A549 (cell line): Measurements from ENCODE around the gene CDHR1. TPM values are rescaled to one million over a fixed set of nuclear protein-coding genes. Genes with fewer than 3 reads are reported as not detected.

Experiments used
- ATAC-seq, 2 experiments: fragments of 200-7000 bp in 1 of 2; fragments of >200 bp in 1 of 2; cut with Nextera tagmentation in 1 of 2; cut with Tn5 transposase in 1 of 2; 3 replicates each; pipeline versions ENCODE4 v1.8.0 to v1.9.1; 2018 to 2020; ENCODE audit warnings: mild to moderate bottlenecking in 1 of 2, moderate library complexity in 1 of 2
- CTCF ChIA-PET: fragments of 300-600 bp; sonication (Branson Sonifier 250); formaldehyde crosslinking; extraction: SDS; loops from one replicate; lab custom pipeline; 2021; ENCODE audit warnings: antibody characterized with exemption, inconsistent platforms; lab: Yijun Ruan, JAX
- POLR2A ChIA-PET: fragments of 350-600 bp; formaldehyde crosslinking; extraction: SDS; loops from one replicate; lab custom pipeline; 2021; ENCODE audit warnings: antibody characterized with exemption, inconsistent platforms; lab: Yijun Ruan, JAX
- DNase-seq, 2 experiments: peaks; one replicate each; pipeline versions ENCODE4 v3.0.0 to v3.0.0-alpha.2; 2011 to 2016; ENCODE audit warnings: low read depth in 1 of 2, low spot score in 1 of 2
- FAIRE-seq: peaks from 2 replicates; lab custom pipeline; 2011; peaks lifted over from hg19 to GRCh38; lab: Jason Lieb, UNC
- H3K27ac ChIP-seq, 2 experiments: fragments of >200 bp; sonication (Bioruptor Twin); formaldehyde crosslinking; 3 replicates each; pipeline ENCODE4 v1.5.1; 2016 to 2017
- H3K4me1 ChIP-seq: fragments of >200 bp; sonication (Bioruptor Twin); formaldehyde crosslinking; 3 replicates; pipeline ENCODE4 v1.6.1; 2016
- H3K4me2 ChIP-seq: fragments of >200 bp; sonication (Bioruptor Twin); formaldehyde crosslinking; 3 replicates; pipeline ENCODE4 v1.6.1; 2016
- H3K4me3 ChIP-seq: fragments of >200 bp; sonication (Bioruptor Twin); formaldehyde crosslinking; 3 replicates; pipeline ENCODE4 v1.5.1; 2016
- H3K9me3 ChIP-seq: fragments of >200 bp; sonication (Bioruptor Twin); formaldehyde crosslinking; 3 replicates; pipeline ENCODE4 v1.6.1; 2016
- CBX2 ChIP-seq: fragments of 200-600 bp; sonication (generic); IDR thresholded peaks from 2 replicates; pipeline ENCODE4 v1.6.1; 2016; ENCODE audit warnings: low read depth, mild to moderate bottlenecking, borderline replicate concordance
- CBX8 ChIP-seq: fragments of 200-600 bp; sonication (generic); IDR thresholded peaks from 2 replicates; pipeline ENCODE4 v1.6.1; 2016
- CHD4 ChIP-seq: fragments of 200-600 bp; sonication (generic); IDR thresholded peaks from 2 replicates; pipeline ENCODE4 v1.6.1; 2016; ENCODE audit warnings: antibody characterized with exemption, mild to moderate bottlenecking, borderline replicate concordance
- ESRRA ChIP-seq: fragments of 150-350 bp; IDR thresholded peaks from 2 replicates; pipeline ENCODE4 v1.6.1; 2014; ENCODE audit warnings: mild to moderate bottlenecking, low read length, borderline replicate concordance
- FOSB ChIP-seq: fragments of 250-450 bp; sonication (Bioruptor Pico); IDR thresholded peaks from 2 replicates; pipeline ENCODE4 v1.5.0; 2020; ENCODE audit warnings: mild to moderate bottlenecking, moderate library complexity
- FOXS1 ChIP-seq: fragments of 250-450 bp; sonication (Bioruptor Pico); IDR thresholded peaks from 2 replicates; pipeline ENCODE4 v1.5.0; 2020; ENCODE audit warnings: mild to moderate bottlenecking, moderate library complexity
- GATA3 ChIP-seq: IDR thresholded peaks from 2 replicates; pipeline ENCODE4 v1.6.1; 2012; ENCODE audit warnings: borderline replicate concordance
- HDAC2 ChIP-seq: fragments of 200-600 bp; sonication (generic); IDR thresholded peaks from 2 replicates; pipeline ENCODE4 v1.6.1; 2016
- HOXA7 ChIP-seq: fragments of 250-450 bp; sonication (Bioruptor Pico); IDR thresholded peaks from 2 replicates; pipeline ENCODE4 v1.5.0; 2020; ENCODE audit warnings: mild to moderate bottlenecking, moderate library complexity
- HOXB5 ChIP-seq: fragments of 250-450 bp; sonication (Bioruptor Pico); IDR thresholded peaks from 2 replicates; pipeline ENCODE4 v1.5.0; 2020; ENCODE audit warnings: mild to moderate bottlenecking, moderate library complexity
- JUNB ChIP-seq: fragments of >200 bp; sonication (Bioruptor Twin); formaldehyde crosslinking; IDR thresholded peaks from 2 replicates; pipeline ENCODE4 v1.6.1; 2016
- MYC ChIP-seq: IDR thresholded peaks from 2 replicates; pipeline ENCODE4 v1.6.1; 2012; ENCODE audit warnings: mild to moderate bottlenecking, inconsistent platforms, low read length, improper control_type of control experiment, borderline replicate concordance
- NFE2L2 ChIP-seq: fragments of 150-350 bp; conservative IDR thresholded peaks from 2 replicates; pipeline ENCODE4 v1.6.1; 2014; ENCODE audit warnings: low read length
- NPAS2 ChIP-seq: fragments of 250-450 bp; sonication (Bioruptor Pico); IDR thresholded peaks from 2 replicates; pipeline ENCODE4 v1.8.0; 2022; ENCODE audit warnings: mild to moderate bottlenecking, moderate library complexity, borderline replicate concordance
- PHF8 ChIP-seq: fragments of 200-600 bp; sonication (generic); IDR thresholded peaks from 2 replicates; pipeline ENCODE4 v1.6.1; 2016; ENCODE audit warnings: low read depth, mild to moderate bottlenecking, antibody characterized with exemption, moderate library complexity, borderline replicate concordance
- RCOR1 ChIP-seq: fragments of 150-350 bp; IDR thresholded peaks from 2 replicates; pipeline ENCODE4 v1.6.1; 2014; ENCODE audit warnings: antibody characterized with exemption, low read length, low read depth
- SREBF2 ChIP-seq: fragments of 450-650 bp; IDR thresholded peaks from 2 replicates; pipeline ENCODE4 v1.6.1; 2014; ENCODE audit warnings: mild to moderate bottlenecking, moderate library complexity
- TFCP2L1 ChIP-seq: fragments of 250-450 bp; sonication (Bioruptor Pico); IDR thresholded peaks from 2 replicates; pipeline ENCODE4 v1.5.0; 2021; ENCODE audit warnings: mild to moderate bottlenecking
- ZC3H11A ChIP-seq: fragments of 450-650 bp; IDR thresholded peaks from 2 replicates; pipeline ENCODE4 v1.6.1; 2014; ENCODE audit warnings: antibody characterized with exemption, mild to moderate bottlenecking
- WGBS: methylation state at CpG from one replicate; pipeline ENCODE4 v1.1.6; 2017; ENCODE audit errors: missing lambda C conversion rate; 5-methylcytosine and 5-hydroxymethylcytosine counted together
- polyA plus RNA-seq, 4 experiments: library from polyadenylated mRNA; depleted of rRNA in 3 of 4; stranded (reverse); fragments of >200 nt; fragmentation: RNase III in 1 of 4; extraction: RNeasy Plus Mini Kit Qiagen cat#74134 plus additional on column Dnase treatment in 1 of 4; gene quantifications; 2 replicates in 3 of 4; 3 replicates in 1 of 4; pipeline ENCODE4 v1.2.3, GENCODE V29; 2011 to 2017
- TF ChIP-seq, protein P1 (sequence below): IDR thresholded peaks from 2 replicates; pipeline ENCODE4 v1.6.1; 2012; ENCODE audit warnings: low read depth, borderline replicate concordance
- TF ChIP-seq, protein P2 (sequence below): IDR thresholded peaks from 2 replicates; pipeline ENCODE4 v1.6.1; 2012
- TF ChIP-seq, protein P3 (sequence below): IDR thresholded peaks from 2 replicates; pipeline ENCODE4 v1.6.1; 2012
- TF ChIP-seq, protein P4 (sequence below): fragments of 250-450 bp; sonication (Bioruptor Pico); IDR thresholded peaks from 2 replicates; pipeline ENCODE4 v1.5.0; 2020; ENCODE audit warnings: low read depth, mild to moderate bottlenecking, moderate library complexity
- TF ChIP-seq, protein P5 (sequence below): fragments of >200 bp; sonication (Bioruptor Twin); formaldehyde crosslinking; IDR thresholded peaks from 3 replicates; pipeline ENCODE4 v1.5.1; 2016
- TF ChIP-seq, protein P6 (sequence below): fragments of 250-450 bp; sonication (Bioruptor Pico); IDR thresholded peaks from 2 replicates; pipeline ENCODE4 v1.5.0; 2021; ENCODE audit warnings: mild to moderate bottlenecking, moderate library complexity, borderline replicate concordance

The CDHR1 gene
- polyA plus RNA-seq, 2 of the 4 experiments (the other 2 are of a cell fraction): 0.04 to 0.09 TPM

DNA sequence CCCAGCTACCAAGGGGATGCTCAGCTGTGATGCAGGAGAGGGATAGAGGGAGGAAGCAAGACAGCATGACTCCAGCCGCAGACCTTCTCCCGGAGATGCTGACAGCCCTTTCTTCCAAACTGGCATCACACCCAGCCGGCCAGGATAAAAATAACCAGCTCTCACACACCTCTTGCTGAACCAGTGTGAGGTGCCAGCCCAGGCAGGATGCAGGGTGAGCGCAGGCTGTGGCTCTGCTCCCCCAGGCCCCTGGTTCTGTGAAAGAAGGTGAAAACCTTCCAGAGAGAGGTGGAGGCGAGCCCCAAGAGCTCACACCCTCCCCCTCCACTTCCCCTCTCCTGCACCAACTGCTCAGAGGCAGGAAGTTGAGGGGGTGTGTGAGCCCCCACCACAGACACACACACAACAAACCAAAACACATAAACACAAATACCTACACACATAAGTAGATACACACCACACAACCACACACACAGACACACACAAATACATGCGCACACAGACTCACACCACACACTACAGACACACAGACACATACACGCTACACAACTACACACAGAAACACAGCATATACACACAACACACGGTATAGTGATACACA is 16.7 kb upstream of the CDHR1 start:
- Histone ChIP-seq H3K4me2 (no peak overlapping the region), H3K4me3 (no peak overlapping the region), H3K27ac (no peak overlapping the region), H3K4me1 (no peaks in the 10 kb centered on the region; the same call in 2 of the 3 replicates), H3K9me3 (no peaks in the 10 kb centered on the region)
- DNase-seq: no peak
- no peak for FAIRE-seq
- no peak for TF ChIP-seq PHF8
- no peak for TF ChIP-seq HOXA7 (CRISPR knock-in tag)
- TF ChIP-seq, protein P1, sequence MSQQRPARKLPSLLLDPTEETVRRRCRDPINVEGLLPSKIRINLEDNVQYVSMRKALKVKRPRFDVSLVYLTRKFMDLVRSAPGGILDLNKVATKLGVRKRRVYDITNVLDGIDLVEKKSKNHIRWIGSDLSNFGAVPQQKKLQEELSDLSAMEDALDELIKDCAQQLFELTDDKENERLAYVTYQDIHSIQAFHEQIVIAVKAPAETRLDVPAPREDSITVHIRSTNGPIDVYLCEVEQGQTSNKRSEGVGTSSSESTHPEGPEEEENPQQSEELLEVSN: no peak
- TF ChIP-seq TFCP2L1 (CRISPR knock-in tag): no peak
- no peak for TF ChIP-seq CBX8
- no peak for TF ChIP-seq MYC
- TF ChIP-seq CBX2: no peak
- no peak for TF ChIP-seq NFE2L2
- TF ChIP-seq, protein P2, sequence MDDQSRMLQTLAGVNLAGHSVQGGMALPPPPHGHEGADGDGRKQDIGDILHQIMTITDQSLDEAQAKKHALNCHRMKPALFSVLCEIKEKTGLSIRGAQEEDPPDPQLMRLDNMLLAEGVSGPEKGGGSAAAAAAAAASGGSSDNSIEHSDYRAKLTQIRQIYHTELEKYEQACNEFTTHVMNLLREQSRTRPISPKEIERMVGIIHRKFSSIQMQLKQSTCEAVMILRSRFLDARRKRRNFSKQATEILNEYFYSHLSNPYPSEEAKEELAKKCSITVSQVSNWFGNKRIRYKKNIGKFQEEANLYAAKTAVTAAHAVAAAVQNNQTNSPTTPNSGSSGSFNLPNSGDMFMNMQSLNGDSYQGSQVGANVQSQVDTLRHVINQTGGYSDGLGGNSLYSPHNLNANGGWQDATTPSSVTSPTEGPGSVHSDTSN: no peak
- no peak for TF ChIP-seq FOXS1 (CRISPR knock-in tag)
- TF ChIP-seq, protein P3, sequence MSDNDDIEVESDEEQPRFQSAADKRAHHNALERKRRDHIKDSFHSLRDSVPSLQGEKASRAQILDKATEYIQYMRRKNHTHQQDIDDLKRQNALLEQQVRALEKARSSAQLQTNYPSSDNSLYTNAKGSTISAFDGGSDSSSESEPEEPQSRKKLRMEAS: no peak
- CTCF ChIA-PET: interaction anchor here (0.6 to 1.1 kb wide), 2 partner anchors 9 to 1901 kb away, joined by 3 read pairs; no protein-coding TSS in a partner anchor
- peak; percentile 33; a peak in 3 of 6 replicates for ATAC-seq
- POLR2A ChIA-PET: no interaction called here
- WGBS: 69% methylated on average over 6 of the region's 8 CpGs

DNA sequence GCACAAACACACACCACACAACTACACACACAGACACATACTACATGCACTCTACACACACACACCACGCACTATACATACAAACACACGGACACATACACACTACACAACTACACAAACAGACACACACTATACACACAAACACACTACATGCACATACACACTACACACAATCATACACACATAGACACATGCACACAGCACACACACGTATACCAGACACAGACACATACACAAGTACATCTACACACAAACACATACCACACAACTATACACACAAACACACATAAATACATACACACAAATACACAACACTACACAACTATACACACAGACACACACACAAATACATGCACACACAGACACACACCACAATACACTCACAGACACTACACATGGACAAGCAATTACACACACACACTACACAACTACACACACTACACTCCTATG is 16.2 kb upstream of the CDHR1 start:
- FAIRE-seq (no peak), ATAC-seq (no peak), DNase-seq (no peak)
- CTCF ChIA-PET: interaction anchor here (1.1 kb wide), 1 partner anchor 9 kb away, joined by 3 read pairs; no protein-coding TSS in a partner anchor
- Histone ChIP-seq H3K4me1 (no peaks in the 10 kb centered on the region; the same call in 2 of the 3 replicates), H3K27ac (no peak overlapping the region), H3K9me3 (no peaks in the 10 kb centered on the region), H3K4me3 (no peak overlapping the region), H3K4me2 (no peak overlapping the region)
- no peak for TF ChIP-seq RCOR1
- TF ChIP-seq, protein P3: no peak
- no peak for TF ChIP-seq HDAC2
- TF ChIP-seq FOSB (CRISPR knock-in tag): no peak
- no peak for TF ChIP-seq NPAS2 (CRISPR knock-in tag)
- TF ChIP-seq PHF8: no peak
- TF ChIP-seq HOXB5 (CRISPR knock-in tag): no peak
- no peak for TF ChIP-seq GATA3
- no peak for TF ChIP-seq ESRRA
- TF ChIP-seq, protein P4, sequence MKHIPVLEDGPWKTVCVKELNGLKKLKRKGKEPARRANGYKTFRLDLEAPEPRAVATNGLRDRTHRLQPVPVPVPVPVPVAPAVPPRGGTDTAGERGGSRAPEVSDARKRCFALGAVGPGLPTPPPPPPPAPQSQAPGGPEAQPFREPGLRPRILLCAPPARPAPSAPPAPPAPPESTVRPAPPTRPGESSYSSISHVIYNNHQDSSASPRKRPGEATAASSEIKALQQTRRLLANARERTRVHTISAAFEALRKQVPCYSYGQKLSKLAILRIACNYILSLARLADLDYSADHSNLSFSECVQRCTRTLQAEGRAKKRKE: no peak
- no peak for TF ChIP-seq CHD4
- TF ChIP-seq ZC3H11A: no peak
- no peak for TF ChIP-seq JUNB
- no peak for TF ChIP-seq HOXA7 (CRISPR knock-in tag)
- no peak for TF ChIP-seq TFCP2L1 (CRISPR knock-in tag)
- TF ChIP-seq, protein P5, sequence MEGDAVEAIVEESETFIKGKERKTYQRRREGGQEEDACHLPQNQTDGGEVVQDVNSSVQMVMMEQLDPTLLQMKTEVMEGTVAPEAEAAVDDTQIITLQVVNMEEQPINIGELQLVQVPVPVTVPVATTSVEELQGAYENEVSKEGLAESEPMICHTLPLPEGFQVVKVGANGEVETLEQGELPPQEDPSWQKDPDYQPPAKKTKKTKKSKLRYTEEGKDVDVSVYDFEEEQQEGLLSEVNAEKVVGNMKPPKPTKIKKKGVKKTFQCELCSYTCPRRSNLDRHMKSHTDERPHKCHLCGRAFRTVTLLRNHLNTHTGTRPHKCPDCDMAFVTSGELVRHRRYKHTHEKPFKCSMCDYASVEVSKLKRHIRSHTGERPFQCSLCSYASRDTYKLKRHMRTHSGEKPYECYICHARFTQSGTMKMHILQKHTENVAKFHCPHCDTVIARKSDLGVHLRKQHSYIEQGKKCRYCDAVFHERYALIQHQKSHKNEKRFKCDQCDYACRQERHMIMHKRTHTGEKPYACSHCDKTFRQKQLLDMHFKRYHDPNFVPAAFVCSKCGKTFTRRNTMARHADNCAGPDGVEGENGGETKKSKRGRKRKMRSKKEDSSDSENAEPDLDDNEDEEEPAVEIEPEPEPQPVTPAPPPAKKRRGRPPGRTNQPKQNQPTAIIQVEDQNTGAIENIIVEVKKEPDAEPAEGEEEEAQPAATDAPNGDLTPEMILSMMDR: no peak
- TF ChIP-seq SREBF2: no peak
- TF ChIP-seq, protein P6, sequence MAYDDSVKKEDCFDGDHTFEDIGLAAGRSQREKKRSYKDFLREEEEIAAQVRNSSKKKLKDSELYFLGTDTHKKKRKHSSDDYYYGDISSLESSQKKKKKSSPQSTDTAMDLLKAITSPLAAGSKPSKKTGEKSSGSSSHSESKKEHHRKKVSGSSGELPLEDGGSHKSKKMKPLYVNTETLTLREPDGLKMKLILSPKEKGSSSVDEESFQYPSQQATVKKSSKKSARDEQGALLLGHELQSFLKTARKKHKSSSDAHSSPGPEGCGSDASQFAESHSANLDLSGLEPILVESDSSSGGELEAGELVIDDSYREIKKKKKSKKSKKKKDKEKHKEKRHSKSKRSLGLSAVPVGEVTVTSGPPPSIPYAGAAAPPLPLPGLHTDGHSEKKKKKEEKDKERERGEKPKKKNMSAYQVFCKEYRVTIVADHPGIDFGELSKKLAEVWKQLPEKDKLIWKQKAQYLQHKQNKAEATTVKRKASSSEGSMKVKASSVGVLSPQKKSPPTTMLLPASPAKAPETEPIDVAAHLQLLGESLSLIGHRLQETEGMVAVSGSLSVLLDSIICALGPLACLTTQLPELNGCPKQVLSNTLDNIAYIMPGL (CRISPR knock-in tag): no peak
- POLR2A ChIA-PET: no interaction called here
- WGBS: 60% methylated on average over 3 of the region's 3 CpGs
